ENCODE results near the gene CSDE1.

Gene CSDE1

DNA sequence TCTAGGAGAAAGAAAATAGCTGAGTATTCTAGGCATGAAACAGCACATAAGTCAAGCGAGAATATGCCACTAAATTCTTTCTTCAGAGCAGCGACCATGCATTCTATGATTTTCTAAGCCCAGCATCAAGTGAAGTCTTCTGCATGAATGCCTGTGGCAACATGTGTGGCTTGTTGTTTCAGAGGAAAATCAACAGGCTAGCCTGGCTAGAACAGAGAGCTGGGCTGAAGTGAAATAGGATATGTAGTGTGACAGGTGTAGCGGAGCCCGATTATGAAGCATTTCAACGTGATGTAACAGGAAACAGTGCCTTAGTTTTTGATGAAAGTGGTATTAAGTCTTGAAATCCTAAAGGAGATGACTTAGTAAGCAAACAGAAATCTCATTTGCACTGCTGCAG is 7.0 kb downstream of the CSDE1 start:
- no peak for DNase-seq

DNA sequence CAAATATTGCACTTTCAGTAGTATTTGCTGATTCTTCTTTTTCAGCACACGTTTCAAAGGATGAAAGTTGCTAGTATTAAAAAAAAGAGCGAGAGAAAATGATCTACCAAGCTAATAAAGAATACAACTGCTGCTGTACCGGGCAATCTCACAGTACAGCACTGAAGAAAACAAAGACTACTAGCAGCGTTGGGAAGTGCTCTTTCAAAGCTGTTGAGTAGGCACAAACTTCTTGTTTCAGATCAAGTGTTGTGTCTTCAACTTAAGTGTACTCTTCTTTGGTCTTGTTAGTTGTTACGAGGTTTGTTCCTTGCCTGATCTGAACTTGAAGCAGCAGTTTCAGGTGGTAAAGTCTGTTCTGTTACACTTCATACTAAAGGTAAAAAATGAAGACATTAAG is 7.9 kb downstream of the CSDE1 start:
- no peak for DNase-seq

DNA sequence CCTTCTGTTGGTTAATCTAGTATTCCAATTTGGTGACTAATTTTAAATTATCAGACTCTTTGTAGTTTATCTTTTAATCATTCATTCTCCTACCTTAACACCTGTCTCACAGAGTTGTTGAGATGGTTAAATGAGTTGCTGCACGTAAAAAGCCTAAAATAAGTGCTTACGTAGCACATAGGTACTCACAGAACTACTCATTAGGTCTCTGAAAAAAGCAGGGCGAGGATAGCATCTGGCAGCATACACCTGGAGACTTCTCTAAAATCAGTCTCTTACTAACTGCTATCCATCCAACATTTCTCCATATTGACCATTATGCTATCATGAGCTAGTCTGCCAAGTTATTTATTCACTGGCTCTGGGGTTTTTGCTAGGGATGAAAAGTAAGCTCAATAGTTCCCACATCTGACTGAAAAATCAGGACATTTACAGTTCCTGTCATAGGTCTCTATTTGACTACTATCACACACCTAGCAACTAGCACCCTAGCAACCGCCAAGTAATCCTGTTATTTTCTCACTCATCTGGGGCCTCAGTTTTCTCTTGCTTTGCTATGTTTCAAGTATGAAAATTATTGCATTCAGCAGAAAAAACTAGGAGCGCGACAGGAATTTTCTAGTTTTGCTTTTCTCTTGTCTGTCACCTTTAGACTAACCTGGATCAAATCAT is 11.2 kb downstream of the CSDE1 start:
- no peak for DNase-seq

DNA sequence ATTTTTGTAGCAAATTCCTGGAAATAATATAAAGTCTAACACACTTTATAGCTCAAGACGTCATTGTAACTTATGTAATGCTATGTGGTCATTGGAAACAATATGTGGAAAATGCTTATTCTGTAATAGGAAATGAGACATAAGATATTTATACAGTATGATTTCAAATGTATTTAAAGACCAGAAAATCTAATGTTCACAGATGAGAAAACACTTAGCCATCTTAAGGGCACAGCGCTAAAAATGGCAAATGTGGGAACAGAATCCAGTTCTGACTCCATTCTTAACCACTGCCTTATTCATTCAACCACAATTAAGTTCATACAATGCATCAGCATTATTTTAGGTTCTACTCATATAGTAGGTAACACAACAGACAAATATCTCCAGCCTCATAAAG is 12.5 kb downstream of the CSDE1 start:
- no peak for DNase-seq

DNA sequence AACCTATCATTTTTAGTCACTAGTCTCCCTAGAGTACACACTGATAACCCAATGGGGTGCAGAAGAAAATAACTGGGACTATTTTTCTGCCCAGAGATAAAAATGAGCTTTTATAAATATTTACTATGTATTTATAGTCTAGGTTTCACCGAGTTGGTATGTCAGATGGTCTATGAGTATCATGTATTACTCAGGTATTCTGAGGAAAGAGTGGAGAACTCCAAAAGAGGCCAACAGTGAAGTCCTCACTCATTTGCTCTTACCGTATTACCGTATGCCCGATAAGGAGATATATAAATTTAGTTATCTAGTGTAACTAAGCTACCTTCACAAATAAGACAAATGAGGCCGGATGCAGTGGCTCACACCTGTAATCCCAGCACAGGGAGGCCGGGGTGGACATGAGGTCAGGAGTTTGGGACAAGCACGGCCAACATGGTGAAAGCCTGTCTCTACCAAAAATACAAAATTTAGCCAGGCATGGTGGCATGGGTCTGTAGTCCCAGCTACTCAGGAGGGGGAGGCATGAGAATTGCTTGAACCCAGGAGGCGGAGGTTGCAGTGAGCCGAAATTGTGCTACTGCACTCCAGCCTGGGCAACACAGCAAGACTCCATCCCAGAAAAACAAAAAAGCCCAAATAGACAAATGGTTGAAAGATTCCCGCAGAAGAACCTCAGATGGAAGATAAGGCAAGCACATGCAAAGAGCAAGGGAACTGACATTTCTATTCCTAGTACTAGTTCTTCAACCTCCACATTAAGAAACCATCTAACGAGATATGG is 15.6 kb downstream of the CSDE1 start:
- DNase-seq, result no peak

DNA sequence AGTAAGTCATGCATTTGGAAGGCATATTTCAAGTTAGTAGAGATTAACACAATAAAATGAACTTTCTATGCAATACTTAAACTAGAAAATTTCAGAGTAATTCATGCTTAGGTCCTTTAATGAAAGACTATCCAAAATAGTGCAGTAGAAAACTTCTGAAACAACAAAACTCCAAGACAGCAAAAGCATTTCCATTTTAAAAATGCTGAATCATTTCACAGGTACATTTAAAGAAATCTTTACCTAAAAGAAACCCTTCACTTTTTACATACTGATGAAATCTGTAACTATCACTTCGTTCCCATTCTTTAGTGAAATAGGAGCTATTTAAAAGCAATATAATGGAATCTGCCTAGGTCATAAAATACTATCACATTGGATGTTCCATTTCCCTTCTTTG is 17.5 kb downstream of the CSDE1 start:
- DNase-seq, result no peak

DNA sequence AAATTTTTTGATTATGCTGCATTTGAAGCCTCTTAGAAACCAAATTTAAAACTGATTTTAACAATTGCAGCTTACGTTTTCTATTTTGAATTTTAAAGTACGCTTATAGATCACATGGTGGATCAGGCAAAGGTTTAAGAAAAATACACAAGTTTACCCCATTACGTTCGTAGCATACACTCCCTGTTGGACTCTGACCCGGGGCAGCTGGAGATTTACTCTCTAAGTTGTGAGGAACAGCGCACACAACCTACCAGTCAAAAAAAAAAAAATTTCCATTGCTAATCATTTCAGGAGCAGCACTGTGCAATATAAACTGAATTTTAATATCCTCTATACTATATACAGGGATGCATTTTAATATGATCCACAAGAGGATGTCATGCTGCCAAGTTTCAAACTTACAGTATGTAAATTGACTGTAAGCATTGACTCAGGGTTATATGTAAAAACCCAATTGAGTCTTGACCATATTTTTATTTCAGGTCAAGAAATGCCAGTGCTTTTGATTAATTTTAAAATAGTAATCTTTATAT is 20.4 kb downstream of the CSDE1 start:
- DNase-seq, result no peak

DNA sequence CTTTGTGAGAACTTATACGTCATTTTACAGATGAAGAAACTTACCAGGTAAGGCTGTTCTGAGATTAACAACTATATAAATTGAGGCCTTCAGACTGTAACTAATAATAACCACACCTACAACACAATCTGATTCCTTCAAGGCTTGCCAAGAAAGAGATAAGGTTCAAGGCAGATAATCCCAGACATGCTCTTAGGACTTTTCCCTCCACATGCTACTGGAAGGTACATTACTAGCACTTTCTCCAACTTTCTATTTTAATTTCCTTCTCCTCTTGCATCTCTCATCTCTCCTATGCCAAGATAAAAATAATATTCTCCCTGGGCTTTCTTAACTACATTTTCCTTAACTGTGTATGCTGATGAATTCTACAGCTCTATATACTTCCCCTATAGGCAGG is 22.3 kb downstream of the CSDE1 start:
- no peak for DNase-seq

DNA sequence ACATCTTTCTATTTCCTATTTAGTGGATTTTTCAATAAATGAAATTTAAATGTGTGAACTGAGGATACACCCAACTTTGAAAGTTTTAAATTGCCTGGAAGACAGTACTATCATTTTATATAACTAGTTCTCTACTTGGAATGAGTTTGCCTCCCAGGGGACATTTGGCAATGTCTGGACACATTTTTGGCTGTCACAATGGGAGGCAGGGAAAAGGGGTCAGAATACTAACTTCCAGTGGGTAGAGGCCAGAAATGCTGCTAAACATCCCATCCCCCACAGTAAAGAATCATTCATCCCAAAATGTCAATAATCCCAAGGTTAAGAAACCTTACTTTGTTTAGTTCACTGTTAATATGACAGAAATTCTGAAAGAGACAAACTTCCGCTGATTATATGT is 28.0 kb downstream of the CSDE1 start:
- DNase-seq, result peak in 3 of 58 donors; percentile 4 to 6 (median 5)

DNA sequence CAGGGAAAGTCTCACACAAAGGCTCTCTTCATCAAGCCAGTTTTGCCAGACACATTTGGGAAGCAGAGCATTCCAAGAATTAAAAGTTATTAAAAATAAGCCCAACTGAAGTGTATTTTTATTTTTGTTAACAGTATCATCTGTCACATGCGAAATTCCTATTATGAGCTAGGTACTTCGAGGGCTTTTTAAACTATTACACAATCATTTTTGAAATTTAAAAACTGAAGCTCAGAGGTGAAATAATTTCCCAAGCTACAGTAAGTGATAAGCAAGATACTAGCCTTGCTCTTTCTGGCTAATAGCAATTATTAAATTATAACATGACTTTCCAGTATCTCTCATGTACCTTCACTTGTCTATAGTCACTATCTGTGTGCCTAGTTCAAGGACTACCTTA is 29.2 kb downstream of the CSDE1 start:
- no peak for DNase-seq

DNA sequence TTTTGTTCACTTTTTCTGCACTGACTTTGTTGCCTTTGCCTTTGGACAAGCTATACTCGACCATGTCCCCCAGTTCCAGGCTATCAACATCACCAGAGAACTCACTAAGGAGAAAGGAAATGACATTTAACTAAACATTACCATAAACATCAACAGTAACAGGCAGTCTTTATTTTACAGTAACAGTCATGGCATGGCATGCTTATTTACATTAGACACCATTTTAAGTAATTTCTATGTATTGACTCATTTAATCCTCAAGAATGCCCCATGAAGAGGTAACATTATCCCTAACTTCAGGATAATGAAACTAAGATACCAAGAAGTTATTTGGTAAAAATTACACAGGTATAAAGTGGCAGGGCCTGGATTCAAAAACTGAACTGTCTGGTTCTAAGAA is 32.6 kb downstream of the CSDE1 start:
- DNase-seq, result no peak

DNA sequence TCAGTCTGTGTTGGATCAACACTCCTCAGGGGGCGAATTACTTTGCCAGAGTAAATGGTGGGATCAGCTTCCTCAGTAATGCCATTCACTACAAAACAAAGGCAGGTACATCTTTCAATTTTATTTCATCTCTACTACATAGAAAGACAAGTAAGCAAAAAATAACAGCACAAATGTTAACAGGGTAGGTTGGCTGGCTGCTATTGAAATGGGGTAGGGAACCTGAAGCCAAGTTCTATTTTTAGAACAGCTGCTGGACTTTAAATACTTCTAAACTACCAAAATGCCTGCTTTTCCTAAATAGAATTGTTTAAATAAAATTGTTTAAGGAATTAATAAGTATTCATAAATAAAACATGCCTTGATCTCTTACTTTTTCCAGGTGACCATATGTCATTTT is 33.9 kb downstream of the CSDE1 start:
- no peak for DNase-seq

DNA sequence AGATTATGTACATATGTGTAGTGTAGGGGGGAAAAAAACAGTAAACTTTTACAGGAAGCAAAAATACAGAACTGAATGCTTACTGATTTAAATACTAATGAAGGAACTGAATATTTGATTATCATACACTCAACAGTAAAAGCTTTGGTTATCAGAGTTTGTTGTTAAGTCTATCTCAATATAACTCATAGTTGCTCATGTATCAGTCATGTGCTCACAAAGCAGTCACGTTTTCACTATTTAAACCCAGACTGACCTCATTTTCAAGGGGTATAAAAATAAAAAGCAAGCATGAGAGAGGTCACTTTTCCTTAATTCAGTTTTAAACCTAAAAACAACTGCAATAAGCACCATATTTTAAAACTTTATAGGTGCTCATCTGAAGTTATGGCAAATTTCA is 34.3 kb downstream of the CSDE1 start:
- no peak for DNase-seq

DNA sequence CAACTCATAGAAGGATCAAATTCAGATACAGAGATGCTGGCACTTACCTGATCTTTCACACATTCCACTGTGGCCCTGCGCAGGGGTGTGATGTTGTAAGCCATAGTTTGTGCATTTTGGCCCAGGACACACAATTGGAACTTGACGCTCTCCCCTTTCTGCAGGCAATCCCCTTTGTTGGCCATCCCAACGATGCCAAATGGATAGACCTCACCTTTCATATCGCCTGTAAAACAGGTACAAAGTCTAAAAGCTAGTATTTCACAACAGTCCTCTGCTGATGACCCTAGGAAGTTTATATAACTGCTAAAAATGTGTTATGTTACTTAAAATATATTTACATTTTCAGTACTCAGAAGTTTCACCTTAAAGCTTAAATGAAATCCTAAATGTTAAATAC is 37.3 kb downstream of the CSDE1 start:
- no peak for DNase-seq

DNA sequence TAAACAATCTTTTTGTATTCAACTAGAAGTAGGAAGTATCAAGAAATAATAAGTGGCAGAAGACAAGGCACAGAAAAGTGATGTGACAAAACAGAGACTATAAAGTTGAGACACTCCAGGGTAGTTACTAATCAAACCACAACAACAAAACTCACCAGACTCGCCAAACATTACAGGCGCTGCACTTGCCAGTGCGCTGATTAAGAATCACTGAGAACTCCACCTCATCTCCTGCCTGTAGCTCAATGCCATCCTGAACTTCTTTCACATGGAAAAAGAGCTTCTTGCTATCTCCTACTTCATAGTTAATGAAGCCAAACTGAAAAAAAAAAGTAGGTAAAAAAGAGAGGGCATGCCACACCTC is 38.4 kb downstream of the CSDE1 start:
- DNase-seq, result no peak

DNA sequence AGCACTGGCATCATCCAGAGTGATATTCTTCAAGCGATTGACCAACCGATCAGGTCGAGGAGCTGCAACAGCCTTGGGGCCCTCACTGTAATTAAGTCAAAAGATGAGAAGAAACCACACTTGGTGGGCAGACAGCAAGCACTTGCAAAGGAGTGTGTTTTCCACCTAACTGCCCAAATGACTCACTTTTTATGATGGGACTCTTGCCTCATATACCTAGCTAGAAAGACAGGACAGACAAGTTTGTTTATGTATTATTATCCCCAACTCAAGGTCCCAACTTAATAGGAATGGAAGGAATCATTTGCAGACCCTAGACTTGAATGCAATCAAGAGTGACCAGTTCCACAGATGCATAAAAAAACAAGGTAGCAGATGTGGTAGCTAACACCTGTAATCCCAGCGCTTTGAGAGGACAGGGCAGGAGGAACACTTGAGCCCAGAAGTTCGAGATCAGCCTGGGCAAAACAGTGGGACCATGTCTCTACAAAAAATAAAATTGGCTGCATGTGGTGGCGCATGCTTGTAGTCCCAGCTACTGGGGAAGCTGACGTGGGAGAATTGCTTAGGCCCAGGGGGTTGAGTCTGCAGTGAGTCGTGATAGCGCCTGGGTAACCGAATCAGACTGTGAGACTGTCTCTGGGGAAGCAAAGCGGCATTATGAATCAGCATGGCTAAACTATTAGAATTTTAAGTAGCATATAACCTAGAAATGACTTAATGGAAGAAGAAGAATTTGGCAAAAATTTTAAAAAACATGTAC is 38.9 kb downstream of the CSDE1 start:
- DNase-seq, result no peak

DNA sequence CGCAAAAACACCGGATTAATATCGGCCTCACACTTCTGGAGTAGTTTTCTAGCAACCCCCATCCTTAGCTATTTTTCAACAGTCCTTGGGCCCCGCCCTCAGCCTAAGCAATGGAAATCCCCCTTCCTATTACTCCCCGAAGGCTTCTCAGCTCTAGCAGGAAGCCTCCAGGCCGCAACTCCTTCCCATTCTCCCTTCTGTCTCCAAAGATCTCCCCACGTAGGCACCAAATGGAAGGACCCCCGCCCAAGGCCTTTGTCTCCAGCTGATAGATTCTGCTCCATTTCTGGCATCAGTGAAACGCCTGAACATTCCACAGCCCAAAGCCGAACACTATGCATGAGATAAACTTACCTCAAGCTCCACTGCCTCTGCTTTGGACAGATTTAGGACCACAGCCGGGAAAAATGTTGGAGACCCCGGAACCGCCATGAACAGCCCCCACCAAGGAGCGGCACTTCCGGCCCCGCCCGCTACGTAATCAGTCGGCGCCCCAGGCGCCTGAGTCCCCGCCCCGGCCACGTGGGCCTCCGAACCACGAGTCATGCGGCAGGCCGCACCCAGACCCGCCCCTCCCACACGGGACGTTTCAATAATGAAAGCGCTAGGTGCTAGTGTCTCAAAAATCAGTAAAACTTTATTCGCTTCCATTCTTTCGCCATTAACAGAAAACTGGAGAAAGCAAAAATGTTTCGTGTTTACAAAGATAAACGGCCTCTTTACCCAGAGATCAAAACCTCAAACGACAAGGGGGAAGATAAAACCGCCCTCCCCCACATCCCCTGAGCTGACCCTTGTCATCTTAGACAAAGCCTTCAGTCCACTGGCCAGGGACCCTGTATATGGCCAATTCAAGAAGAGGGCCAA is 41.2 kb downstream of the CSDE1 start, which contains the start of gene NRAS:
Gene NRAS (minus strand): TSS at position 468 of the 867 bp plus-strand sequence. CDS start 611 bp downstream, outside the sequence.
- DNase-seq, result peak; percentile 36 to 95 (median 86)

DNA sequence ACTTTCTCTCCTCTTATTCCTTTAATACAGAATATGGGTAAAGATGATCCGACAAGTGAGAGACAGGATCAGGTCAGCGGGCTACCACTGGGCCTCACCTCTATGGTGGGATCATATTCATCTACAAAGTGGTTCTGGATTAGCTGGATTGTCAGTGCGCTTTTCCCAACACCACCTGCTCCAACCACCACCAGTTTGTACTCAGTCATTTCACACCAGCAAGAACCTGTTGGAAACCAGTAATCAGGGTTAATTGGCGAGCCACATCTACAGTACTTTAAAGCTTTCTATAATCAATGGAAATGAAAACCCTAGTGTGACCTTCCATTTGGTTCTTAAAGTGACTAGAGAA is 41.9 kb downstream of the CSDE1 start:
- no peak for DNase-seq

DNA sequence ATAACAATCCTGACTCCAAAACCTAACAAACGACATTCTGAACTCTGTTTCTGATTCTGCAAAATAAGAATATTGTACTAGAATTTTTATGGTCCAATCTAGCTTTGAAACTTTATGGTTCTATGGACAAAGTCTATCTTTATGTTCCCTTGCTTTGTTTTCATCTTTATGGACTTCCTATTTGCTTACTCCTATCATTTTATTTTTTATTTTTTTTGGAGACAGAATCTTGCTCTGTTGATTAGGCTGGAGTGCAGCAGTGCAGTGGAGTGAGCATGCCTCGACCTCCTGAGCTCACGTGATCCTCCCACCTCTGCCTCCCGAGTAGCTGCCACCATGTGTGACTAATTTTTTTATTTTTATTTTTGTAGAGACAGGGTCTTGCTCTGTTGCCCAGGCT is 44.8 kb downstream of the CSDE1 start:
- no peak for DNase-seq

DNA sequence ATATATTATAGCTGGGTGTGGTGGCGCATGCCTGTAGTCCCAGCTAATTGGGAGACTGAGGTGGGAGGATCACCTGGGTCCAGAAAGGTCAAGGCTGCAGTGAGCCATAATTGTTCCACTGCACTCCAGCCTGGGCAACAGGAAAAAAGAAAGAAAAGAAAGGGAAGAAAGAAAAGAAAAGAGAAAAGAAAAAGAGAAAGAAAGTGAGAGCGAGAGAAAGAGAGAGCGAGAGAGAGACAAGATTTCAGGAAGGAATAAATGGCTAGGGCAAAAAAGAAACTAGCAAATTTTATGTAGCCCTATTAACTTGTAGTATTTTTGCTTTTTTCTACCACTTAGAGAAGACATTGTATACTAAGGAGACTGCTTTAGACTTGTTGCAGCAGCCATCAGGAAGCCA is 47.4 kb downstream of the CSDE1 start:
- DNase-seq, result no peak

DNA sequence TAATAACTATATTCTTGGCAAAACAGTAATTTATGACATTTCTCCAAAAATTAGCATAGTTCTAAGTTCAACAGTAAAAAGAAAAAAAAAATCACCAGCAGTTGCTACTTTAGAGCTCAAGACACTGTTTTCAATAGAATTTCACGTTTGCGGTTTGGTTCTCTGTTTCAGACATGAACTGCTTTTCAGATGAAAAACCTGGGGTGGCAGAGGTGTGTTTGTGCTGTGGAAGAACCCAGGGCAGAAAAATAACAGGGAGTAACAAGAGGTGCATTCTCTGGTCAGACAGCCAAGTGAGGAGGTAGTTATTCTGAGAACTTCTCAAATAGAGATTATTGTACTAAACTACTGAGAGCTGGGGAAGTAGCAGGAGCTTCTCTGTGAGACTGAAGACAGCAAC is 50.2 kb downstream of the CSDE1 start:
- no peak for DNase-seq

All from anterior cingulate cortex (tissue), 58 donors.